Measurements from ENCODE around the gene FAM50A.

Gene FAM50A

DNA sequence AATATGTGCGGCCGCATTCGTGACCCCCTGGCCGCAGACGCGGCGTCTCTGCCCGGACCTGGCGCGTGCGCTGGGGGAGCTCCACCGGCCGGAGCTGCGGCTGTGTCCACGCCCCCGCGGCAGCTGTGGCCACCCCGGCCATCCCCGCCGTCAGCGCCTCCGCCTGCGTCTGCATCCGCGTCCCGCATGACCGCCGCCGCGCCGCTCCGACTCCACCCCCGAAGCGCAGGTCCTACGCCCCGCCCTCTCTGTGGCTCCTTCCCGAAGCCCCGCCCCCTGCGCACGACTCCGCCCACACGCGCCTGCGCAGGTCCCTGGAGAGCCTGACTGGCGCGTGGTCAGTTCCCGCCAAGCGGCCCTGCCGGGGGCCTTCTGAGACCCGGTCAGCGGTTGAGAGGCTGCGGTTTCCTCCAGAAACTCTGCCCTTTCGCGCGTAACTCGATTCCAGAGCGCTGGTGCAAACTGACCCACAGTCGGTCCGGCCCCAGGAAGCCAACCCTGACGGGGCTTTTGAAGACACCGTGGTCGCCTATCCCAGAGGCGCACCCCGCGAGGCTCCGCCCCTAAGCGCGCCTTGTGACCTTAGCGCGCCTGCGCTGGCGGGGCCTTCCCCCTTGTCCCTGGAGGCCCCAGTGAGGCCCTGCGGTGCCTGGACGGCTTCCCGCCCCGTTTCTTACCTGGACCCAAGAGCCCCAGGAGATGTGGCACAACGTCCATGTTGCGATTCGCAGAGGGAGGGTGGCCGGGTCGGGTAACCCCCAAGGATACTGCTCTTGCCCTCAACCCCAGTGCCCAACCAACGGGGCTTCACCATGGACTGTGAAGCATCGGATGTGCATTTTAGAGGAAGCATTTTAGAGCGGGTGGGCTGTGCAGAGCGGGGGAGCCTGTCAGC lies 35.0 kb downstream of the FAM50A start, which contains the start of gene LAGE3 (continued):
- TF ChIP-seq KLF9 (tag by site-specific recombination; IDR thresholded peaks at IDR 0.05; ENCODE audit: low read depth) = peak; percentile 69
- TF ChIP-seq, protein P1, sequence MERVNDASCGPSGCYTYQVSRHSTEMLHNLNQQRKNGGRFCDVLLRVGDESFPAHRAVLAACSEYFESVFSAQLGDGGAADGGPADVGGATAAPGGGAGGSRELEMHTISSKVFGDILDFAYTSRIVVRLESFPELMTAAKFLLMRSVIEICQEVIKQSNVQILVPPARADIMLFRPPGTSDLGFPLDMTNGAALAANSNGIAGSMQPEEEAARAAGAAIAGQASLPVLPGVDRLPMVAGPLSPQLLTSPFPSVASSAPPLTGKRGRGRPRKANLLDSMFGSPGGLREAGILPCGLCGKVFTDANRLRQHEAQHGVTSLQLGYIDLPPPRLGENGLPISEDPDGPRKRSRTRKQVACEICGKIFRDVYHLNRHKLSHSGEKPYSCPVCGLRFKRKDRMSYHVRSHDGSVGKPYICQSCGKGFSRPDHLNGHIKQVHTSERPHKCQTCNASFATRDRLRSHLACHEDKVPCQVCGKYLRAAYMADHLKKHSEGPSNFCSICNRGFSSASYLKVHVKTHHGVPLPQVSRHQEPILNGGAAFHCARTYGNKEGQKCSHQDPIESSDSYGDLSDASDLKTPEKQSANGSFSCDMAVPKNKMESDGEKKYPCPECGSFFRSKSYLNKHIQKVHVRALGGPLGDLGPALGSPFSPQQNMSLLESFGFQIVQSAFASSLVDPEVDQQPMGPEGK (tag by site-specific recombination; IDR thresholded peaks at IDR 0.05) = peak; percentile 75
- peak; percentile 69; the same call in 1 of the 2 replicates for TF ChIP-seq ZBTB20 (tag by site-specific recombination; IDR thresholded peaks at IDR 0.05)
- peak; percentile 52 for TF ChIP-seq ZNF600 (tag by site-specific recombination; IDR thresholded peaks at IDR 0.05)
- peak; percentile 97 for TF ChIP-seq GLIS2 (tag by site-specific recombination; IDR thresholded peaks at IDR 0.05)
- TF ChIP-seq ZNF610 (tag by site-specific recombination; IDR thresholded peaks at IDR 0.05; ENCODE audit: borderline replicate concordance) = peak; percentile 51; the same call in 1 of the 2 replicates
- peak; percentile 55; the same call in 1 of the 2 replicates for TF ChIP-seq ZBTB48 (tag by site-specific recombination; IDR thresholded peaks at IDR 0.05)
- TF ChIP-seq, protein P2, sequence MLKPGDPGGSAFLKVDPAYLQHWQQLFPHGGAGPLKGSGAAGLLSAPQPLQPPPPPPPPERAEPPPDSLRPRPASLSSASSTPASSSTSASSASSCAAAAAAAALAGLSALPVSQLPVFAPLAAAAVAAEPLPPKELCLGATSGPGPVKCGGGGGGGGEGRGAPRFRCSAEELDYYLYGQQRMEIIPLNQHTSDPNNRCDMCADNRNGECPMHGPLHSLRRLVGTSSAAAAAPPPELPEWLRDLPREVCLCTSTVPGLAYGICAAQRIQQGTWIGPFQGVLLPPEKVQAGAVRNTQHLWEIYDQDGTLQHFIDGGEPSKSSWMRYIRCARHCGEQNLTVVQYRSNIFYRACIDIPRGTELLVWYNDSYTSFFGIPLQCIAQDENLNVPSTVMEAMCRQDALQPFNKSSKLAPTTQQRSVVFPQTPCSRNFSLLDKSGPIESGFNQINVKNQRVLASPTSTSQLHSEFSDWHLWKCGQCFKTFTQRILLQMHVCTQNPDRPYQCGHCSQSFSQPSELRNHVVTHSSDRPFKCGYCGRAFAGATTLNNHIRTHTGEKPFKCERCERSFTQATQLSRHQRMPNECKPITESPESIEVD (tag by site-specific recombination; IDR thresholded peaks at IDR 0.05) = no peak
- 0 out of 2 replicates have a peak, but pooled peaks have one; percentile 38 for TF ChIP-seq ZNF596 (tag by site-specific recombination; IDR thresholded peaks at IDR 0.05)
- TF ChIP-seq, protein P3, sequence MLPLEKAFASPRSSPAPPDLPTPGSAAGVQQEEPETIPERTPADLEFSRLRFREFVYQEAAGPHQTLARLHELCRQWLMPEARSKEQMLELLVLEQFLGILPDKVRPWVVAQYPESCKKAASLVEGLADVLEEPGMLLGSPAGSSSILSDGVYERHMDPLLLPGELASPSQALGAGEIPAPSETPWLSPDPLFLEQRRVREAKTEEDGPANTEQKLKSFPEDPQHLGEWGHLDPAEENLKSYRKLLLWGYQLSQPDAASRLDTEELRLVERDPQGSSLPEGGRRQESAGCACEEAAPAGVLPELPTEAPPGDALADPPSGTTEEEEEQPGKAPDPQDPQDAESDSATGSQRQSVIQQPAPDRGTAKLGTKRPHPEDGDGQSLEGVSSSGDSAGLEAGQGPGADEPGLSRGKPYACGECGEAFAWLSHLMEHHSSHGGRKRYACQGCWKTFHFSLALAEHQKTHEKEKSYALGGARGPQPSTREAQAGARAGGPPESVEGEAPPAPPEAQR (tag by site-specific recombination; IDR thresholded peaks at IDR 0.05) = no peak
- peak; percentile 79; the same call in 1 of the 2 replicates for TF ChIP-seq KLF10 (tag by site-specific recombination; IDR thresholded peaks at IDR 0.05)
- TF ChIP-seq ZNF837 (tag by site-specific recombination; IDR thresholded peaks at IDR 0.05) = no peak
- TF ChIP-seq SP2 (tag by site-specific recombination; IDR thresholded peaks at IDR 0.05) = peak; percentile 84
- TF ChIP-seq ZIC2 (tag by site-specific recombination; IDR thresholded peaks at IDR 0.05) = peak; percentile 95
- peak; percentile 84; the same call in 1 of the 2 replicates for TF ChIP-seq KLF8 (tag by site-specific recombination; IDR thresholded peaks at IDR 0.05)
- peak; percentile 26 for TF ChIP-seq ZNF394 (tag by site-specific recombination; IDR thresholded peaks at IDR 0.05; ENCODE audit: borderline replicate concordance)
- no peak for TF ChIP-seq ZNF549 (tag by site-specific recombination; IDR thresholded peaks at IDR 0.05)
- no peak for TF ChIP-seq ZNF707 (tag by site-specific recombination; IDR thresholded peaks at IDR 0.05)
- TF ChIP-seq TCF7L2 (IDR thresholded peaks at IDR 0.05; ENCODE audit: borderline replicate concordance, low read depth, low read length) = peak; percentile 49; the same call in 1 of the 2 replicates
- peak; percentile 79 for TF ChIP-seq ZNF561 (tag by site-specific recombination; IDR thresholded peaks at IDR 0.05; ENCODE audit: borderline replicate concordance)
- TF ChIP-seq, protein P4, sequence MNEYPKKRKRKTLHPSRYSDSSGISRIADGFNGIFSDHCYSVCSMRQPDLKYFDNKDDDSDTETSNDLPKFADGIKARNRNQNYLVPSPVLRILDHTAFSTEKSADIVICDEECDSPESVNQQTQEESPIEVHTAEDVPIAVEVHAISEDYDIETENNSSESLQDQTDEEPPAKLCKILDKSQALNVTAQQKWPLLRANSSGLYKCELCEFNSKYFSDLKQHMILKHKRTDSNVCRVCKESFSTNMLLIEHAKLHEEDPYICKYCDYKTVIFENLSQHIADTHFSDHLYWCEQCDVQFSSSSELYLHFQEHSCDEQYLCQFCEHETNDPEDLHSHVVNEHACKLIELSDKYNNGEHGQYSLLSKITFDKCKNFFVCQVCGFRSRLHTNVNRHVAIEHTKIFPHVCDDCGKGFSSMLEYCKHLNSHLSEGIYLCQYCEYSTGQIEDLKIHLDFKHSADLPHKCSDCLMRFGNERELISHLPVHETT (tag by site-specific recombination; IDR thresholded peaks at IDR 0.05) = no peak
- TF ChIP-seq ZNF501 (tag by site-specific recombination; IDR thresholded peaks at IDR 0.05) = peak; percentile 89
- no peak for TF ChIP-seq ZNF133 (tag by site-specific recombination; IDR thresholded peaks at IDR 0.05)
- TF ChIP-seq ZNF19 (tag by site-specific recombination; IDR thresholded peaks at IDR 0.05; ENCODE audit: low read depth) = no peak
- no peak for TF ChIP-seq ZNF776 (tag by site-specific recombination; IDR thresholded peaks at IDR 0.05; ENCODE audit: borderline replicate concordance)
- TF ChIP-seq, protein P5, sequence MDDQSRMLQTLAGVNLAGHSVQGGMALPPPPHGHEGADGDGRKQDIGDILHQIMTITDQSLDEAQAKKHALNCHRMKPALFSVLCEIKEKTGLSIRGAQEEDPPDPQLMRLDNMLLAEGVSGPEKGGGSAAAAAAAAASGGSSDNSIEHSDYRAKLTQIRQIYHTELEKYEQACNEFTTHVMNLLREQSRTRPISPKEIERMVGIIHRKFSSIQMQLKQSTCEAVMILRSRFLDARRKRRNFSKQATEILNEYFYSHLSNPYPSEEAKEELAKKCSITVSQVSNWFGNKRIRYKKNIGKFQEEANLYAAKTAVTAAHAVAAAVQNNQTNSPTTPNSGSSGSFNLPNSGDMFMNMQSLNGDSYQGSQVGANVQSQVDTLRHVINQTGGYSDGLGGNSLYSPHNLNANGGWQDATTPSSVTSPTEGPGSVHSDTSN (CRISPR knock-in tag; IDR thresholded peaks at IDR 0.05) = peak; percentile 8; the same call in 1 of the 2 replicates
- TF ChIP-seq, protein P6, sequence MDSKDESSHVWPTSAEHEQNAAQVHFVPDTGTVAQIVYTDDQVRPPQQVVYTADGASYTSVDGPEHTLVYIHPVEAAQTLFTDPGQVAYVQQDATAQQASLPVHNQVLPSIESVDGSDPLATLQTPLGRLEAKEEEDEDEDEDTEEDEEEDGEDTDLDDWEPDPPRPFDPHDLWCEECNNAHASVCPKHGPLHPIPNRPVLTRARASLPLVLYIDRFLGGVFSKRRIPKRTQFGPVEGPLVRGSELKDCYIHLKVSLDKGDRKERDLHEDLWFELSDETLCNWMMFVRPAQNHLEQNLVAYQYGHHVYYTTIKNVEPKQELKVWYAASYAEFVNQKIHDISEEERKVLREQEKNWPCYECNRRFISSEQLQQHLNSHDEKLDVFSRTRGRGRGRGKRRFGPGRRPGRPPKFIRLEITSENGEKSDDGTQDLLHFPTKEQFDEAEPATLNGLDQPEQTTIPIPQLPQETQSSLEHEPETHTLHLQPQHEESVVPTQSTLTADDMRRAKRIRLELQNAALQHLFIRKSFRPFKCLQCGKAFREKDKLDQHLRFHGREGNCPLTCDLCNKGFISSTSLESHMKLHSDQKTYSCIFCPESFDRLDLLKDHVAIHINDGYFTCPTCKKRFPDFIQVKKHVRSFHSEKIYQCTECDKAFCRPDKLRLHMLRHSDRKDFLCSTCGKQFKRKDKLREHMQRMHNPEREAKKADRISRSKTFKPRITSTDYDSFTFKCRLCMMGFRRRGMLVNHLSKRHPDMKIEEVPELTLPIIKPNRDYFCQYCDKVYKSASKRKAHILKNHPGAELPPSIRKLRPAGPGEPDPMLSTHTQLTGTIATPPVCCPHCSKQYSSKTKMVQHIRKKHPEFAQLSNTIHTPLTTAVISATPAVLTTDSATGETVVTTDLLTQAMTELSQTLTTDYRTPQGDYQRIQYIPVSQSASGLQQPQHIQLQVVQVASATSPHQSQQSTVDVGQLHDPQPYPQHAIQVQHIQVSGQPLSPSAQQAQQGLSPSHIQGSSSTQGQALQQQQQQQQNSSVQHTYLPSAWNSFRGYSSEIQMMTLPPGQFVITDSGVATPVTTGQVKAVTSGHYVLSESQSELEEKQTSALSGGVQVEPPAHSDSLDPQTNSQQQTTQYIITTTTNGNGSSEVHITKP (tag by site-specific recombination; IDR thresholded peaks at IDR 0.05) = peak; percentile 24; the same call in 1 of the 2 replicates
